WTC11 (cell line): ENCODE data around the gene HOMER3. TPM values are rescaled to one million over a fixed set of nuclear protein-coding genes. Genes with fewer than 3 reads are reported as not detected.

Source experiments
- total RNA-seq: library from RNA; stranded (reverse); gene quantifications from 3 replicates; pipeline ENCODE4 v1.2.3, GENCODE V29; 2021

HOMER3 gene
- total RNA-seq, 1 experiment from 2014 or later: 28.2 TPM

Other genes starting within 250 kb of the HOMER3 start
- gene COMP, start 149.9 kb downstream of the HOMER3 start, total RNA-seq: 0.13 to 0.18 TPM (median 0.16 TPM) in 3 replicates
- 77.3 to 82.5 TPM (median 81.9 TPM) in 3 replicates for gene UPF1, start 109.3 kb downstream of the HOMER3 start, total RNA-seq
- 14.7 to 24.5 TPM (median 22.6 TPM) in 3 replicates for gene CERS1, start 45.1 kb downstream of the HOMER3 start, total RNA-seq
- 224 to 240 TPM (median 228 TPM) in 3 replicates for gene COPE, start 21.8 kb downstream of the HOMER3 start, total RNA-seq
- 30.1 to 47.9 TPM (median 36.4 TPM) in 3 replicates for gene DDX49, start 21.5 kb downstream of the HOMER3 start, total RNA-seq
- gene SUGP2, start 92.3 kb upstream of the HOMER3 start, total RNA-seq: 156 to 160 TPM (median 156 TPM) in 3 replicates
- 47.9 to 58.8 TPM (median 49.9 TPM) in 3 replicates for gene ARMC6, start 92.4 kb upstream of the HOMER3 start, total RNA-seq
- 8.1 to 9.2 TPM (median 8.7 TPM) in 3 replicates for gene SLC25A42, start 122.8 kb upstream of the HOMER3 start, total RNA-seq
- 46.0 to 53.4 TPM (median 51.8 TPM) in 3 replicates for gene TMEM161A, start 197.3 kb upstream of the HOMER3 start, total RNA-seq
- gene MEF2B, start 229.0 kb upstream of the HOMER3 start, total RNA-seq: 1.3 to 1.7 TPM (median 1.7 TPM) in 3 replicates